Measurements from ENCODE around the gene SH2D7.

SH2D7 gene

DNA sequence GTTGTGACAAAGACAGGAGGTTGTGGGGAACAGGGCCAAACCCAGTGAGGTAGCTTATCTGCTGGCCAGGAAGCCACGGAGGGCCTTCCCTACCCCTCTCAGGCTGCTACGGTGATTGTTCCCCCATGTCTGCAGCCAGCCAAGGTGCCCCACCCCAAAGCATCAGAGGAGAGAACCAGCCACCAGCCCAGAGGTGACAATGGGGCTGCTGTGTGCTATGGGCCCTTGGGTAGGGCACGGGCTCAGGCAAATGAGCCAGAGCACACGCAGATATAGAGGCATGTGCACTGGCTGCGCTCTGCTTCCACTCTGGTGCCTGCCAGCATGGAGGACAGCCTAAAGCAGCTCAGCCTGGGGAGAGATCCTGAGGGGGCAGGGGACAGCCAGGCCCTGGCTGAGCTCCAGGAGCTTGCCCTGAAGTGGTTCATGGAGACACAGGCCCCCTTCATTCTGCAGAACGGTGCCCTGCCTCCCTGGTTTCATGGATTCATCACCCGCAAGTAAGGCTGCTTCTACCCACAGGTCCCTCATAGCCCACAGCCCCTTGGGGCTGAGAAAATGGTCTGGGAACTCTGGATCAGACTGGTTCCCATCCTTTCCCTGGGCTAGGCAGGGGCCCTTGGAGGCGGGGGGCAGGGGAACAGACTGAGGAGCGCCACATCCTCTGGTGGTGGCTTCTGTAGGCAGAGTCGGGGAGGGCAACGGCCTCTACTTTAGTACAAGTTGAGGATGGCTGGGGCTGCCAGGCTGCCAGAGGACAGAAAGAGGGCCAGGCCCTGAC is at the start of gene SH2D7:
Gene SH2D7 (plus strand): TSS at position 301 of the 781 bp plus-strand sequence. CDS start 24 bp downstream, at position 325.
- H3K27ac ChIP-seq, result no peak within 1 kb of the TSS
- TF ChIP-seq CTCF (IDR thresholded peaks at IDR 0.05), result no peak
- TF ChIP-seq ZFX (IDR thresholded peaks at IDR 0.05; ENCODE audit: borderline replicate concordance), result no peak

GRCh38 chr15:78044407-78045155 is 47.8 kb upstream of the SH2D7 start:
- H3K27ac ChIP-seq, result no peak overlapping the region

DNA sequence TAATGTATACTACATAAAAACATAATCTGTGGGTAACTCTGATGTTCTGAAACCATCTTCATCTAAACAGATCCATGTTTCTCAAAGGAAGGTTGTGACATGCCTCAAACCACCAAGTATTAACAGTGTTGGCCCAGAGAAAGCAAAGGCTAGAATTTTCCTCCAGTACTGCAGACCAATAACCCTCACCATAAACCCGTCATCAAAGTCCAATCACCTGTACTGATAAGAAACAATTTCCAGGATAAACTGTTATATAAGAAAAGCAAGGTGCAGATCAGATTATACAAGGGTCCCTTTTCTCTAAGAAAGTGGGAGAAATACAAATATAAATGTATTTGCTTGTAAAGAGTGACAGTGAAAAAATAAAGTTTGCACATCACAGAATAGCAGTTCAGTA is 47.2 kb upstream of the SH2D7 start:
- TF ChIP-seq ZFX (IDR thresholded peaks at IDR 0.05; ENCODE audit: borderline replicate concordance) (no peak), CTCF (IDR thresholded peaks at IDR 0.05) (no peak)
- no peak overlapping the region for H3K27ac ChIP-seq

More at GRCh38 chr15:78044407-78045155, 47.8 kb upstream of the SH2D7 start:
- TF ChIP-seq CTCF (IDR thresholded peaks at IDR 0.05) (no peak), ZFX (IDR thresholded peaks at IDR 0.05; ENCODE audit: borderline replicate concordance) (no peak)

DNA sequence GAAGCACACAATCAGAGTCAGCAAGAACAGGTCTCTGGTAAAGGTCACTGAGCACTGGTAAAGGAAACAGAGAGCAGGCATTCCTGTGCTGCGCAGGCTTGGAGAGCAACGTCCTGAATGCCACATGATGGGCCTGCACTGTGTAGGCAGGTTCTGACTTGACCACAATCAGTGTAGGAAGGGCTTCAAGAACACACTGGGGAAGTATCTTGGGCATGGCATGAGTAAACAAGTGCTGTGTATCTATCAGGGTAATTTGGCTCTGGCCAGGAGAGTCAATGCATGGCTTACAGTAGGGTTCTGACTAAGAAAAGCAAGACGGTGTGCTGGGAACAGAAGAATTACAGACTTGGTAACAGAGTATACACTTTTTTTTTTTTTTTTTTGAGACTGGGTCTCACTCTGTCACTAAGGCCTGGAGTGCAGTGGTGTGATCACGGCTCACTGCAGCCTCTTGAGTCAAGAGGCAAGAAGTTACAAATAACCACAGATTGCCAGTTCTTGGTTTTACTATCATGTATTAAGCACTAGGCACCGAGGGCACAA is 45.5 kb upstream of the SH2D7 start:
- H3K27ac ChIP-seq, result no peak overlapping the region
- TF ChIP-seq CTCF (IDR thresholded peaks at IDR 0.05) (no peak), ZFX (IDR thresholded peaks at IDR 0.05; ENCODE audit: borderline replicate concordance) (no peak)

GRCh38 chr15:78047761-78048627 is 44.4 kb upstream of the SH2D7 start:
- H3K27ac ChIP-seq, result no peak overlapping the region
- no peak for TF ChIP-seq ZFX (IDR thresholded peaks at IDR 0.05; ENCODE audit: borderline replicate concordance)
- TF ChIP-seq CTCF (IDR thresholded peaks at IDR 0.05), result no peak

- no peak overlapping the region for H3K27ac ChIP-seq
- TF ChIP-seq ZFX (IDR thresholded peaks at IDR 0.05; ENCODE audit: borderline replicate concordance), result no peak
- no peak for TF ChIP-seq CTCF (IDR thresholded peaks at IDR 0.05)
These were observed 43.8 kb upstream of the SH2D7 start for GRCh38 chr15:78048628-78048920.
